DND-41 (cell line): ENCODE results near the gene CACNA1D.

ENCODE experiments used
- ATAC-seq: fragments of 200-7000 bp; cut with Tn5 transposase; 3 replicates; pipeline ENCODE4 v1.9.1; 2021; ENCODE audit warnings: low read depth; ENCODE audit not compliant: insufficient read depth
- DNase-seq: peaks from one replicate; pipeline ENCODE4 v3.0.0-alpha.2; 2020
- H2AFZ ChIP-seq: 2 replicates; pipeline ENCODE4 v1.6.0; 2012; ENCODE audit warnings: low read depth, low read length
- H3K27ac ChIP-seq: 2 replicates; pipeline ENCODE4 v1.5.1; 2012; ENCODE audit warnings: low read length, inconsistent platforms
- H3K27me3 ChIP-seq: fragments of 200-600 bp; sonication (generic); 2 replicates; pipeline ENCODE4 v1.6.0; 2012; ENCODE audit warnings: low read length, mild to moderate bottlenecking, inconsistent platforms; ENCODE audit not compliant: insufficient read depth, poor library complexity
- H3K36me3 ChIP-seq: 2 replicates; pipeline ENCODE4 v1.5.1; 2012; ENCODE audit warnings: low read length, inconsistent platforms; ENCODE audit not compliant: insufficient read depth
- H3K4me1 ChIP-seq: 2 replicates; pipeline ENCODE4 v1.5.1; 2012; ENCODE audit warnings: mild to moderate bottlenecking, low read length; ENCODE audit not compliant: insufficient read depth
- H3K4me2 ChIP-seq: 2 replicates; pipeline ENCODE4 v1.6.0; 2012; ENCODE audit warnings: mild to moderate bottlenecking, moderate library complexity, low read length, inconsistent platforms; ENCODE audit not compliant: insufficient read depth
- H3K4me3 ChIP-seq, 2 experiments: fragments of 200-600 bp in 1 of 2; shearing (Covaris generic) in 1 of 2; 2 replicates each; pipeline ENCODE4 v1.5.1; 2012 to 2016; ENCODE audit warnings: inconsistent platforms in 2 of 2, low read length in 2 of 2, mild to moderate bottlenecking in 2 of 2, low read depth in 1 of 2, moderate library complexity in 1 of 2
- H3K79me2 ChIP-seq: 2 replicates; pipeline ENCODE4 v1.6.0; 2012; ENCODE audit warnings: low read length, inconsistent platforms; ENCODE audit not compliant: insufficient read depth
- H3K9ac ChIP-seq: 2 replicates; pipeline ENCODE4 v1.6.0; 2012; ENCODE audit warnings: low read depth, mild to moderate bottlenecking, inconsistent platforms, low read length, moderate library complexity
- H3K9me3 ChIP-seq: 2 replicates; pipeline ENCODE4 v1.5.1; 2012; ENCODE audit warnings: low read length, moderate library complexity, mild to moderate bottlenecking, inconsistent platforms; ENCODE audit not compliant: insufficient read depth, severe bottlenecking
- H4K20me1 ChIP-seq: 2 replicates; pipeline ENCODE4 v1.6.0; 2012; ENCODE audit warnings: low read length; ENCODE audit not compliant: insufficient read depth
- CTCF ChIP-seq: IDR thresholded peaks from 2 replicates; pipeline ENCODE4 v1.5.1; 2012; ENCODE audit warnings: borderline replicate concordance, low read length, moderate library complexity, mild to moderate bottlenecking; ENCODE audit not compliant: poor library complexity, severe bottlenecking; ENCODE audit errors: extremely low read depth
- EZH2 ChIP-seq: IDR thresholded peaks from 3 replicates; pipeline ENCODE4 v1.6.1; 2012; ENCODE audit warnings: borderline replicate concordance, low read depth, mild to moderate bottlenecking, moderate library complexity, low read length, inconsistent platforms; ENCODE audit not compliant: severe bottlenecking

CACNA1D gene

GRCh38 chr3:53589806-53590205 lies 95.4 kb downstream of the CACNA1D start:
- peaks cover 18% of the 10 kb centered on the region for H3K27me3 ChIP-seq
- no peak for TF ChIP-seq EZH2
- no peak for TF ChIP-seq CTCF
- DNase-seq = no peak
- no peaks in the 10 kb centered on the region for H3K79me2 ChIP-seq
- H2AFZ ChIP-seq = no peak overlapping the region
- ATAC-seq = no peak
- no peaks in the 10 kb centered on the region for H3K36me3 ChIP-seq
- H3K27ac ChIP-seq = no peak overlapping the region
- no peaks in the 10 kb centered on the region for H4K20me1 ChIP-seq
- H3K9me3 ChIP-seq = no peaks in the 10 kb centered on the region
- H3K9ac ChIP-seq = no peak overlapping the region
- H3K4me1 ChIP-seq = no peaks in the 10 kb centered on the region
- H3K4me3 ChIP-seq = no peak overlapping the region
- no peak overlapping the region for H3K4me2 ChIP-seq

GRCh38 chr3:53590606-53591005 lies 96.2 kb downstream of the CACNA1D start:
- no peaks in the 10 kb centered on the region for H3K4me1 ChIP-seq
- H3K4me3 ChIP-seq = no peak overlapping the region
- H3K9ac ChIP-seq = no peak overlapping the region
- H2AFZ ChIP-seq = no peak overlapping the region
- DNase-seq (no peak), ATAC-seq (no peak)
- no peaks in the 10 kb centered on the region for H3K9me3 ChIP-seq
- no peaks in the 10 kb centered on the region for H3K36me3 ChIP-seq
- H3K79me2 ChIP-seq = no peaks in the 10 kb centered on the region
- H4K20me1 ChIP-seq = no peaks in the 10 kb centered on the region
- H3K27me3 ChIP-seq = peaks cover 15% of the 10 kb centered on the region
- no peak for TF ChIP-seq CTCF
- TF ChIP-seq EZH2 = no peak
- no peak overlapping the region for H3K4me2 ChIP-seq
- H3K27ac ChIP-seq = no peak overlapping the region

- Histone ChIP-seq H3K27ac (no peak overlapping the region), H2AFZ (no peak overlapping the region), H3K9me3 (no peaks in the 10 kb centered on the region), H3K4me1 (no peaks in the 10 kb centered on the region), H3K27me3 (peaks cover 15% of the 10 kb centered on the region), H3K79me2 (no peaks in the 10 kb centered on the region), H3K4me2 (no peak overlapping the region), H4K20me1 (no peaks in the 10 kb centered on the region), H3K9ac (no peak overlapping the region), H3K4me3 (no peak overlapping the region), H3K36me3 (no peaks in the 10 kb centered on the region)
- ATAC-seq (no peak), DNase-seq (no peak)
- no peak for TF ChIP-seq EZH2
- TF ChIP-seq CTCF = no peak
Measured at GRCh38 chr3:53591646-53592045, 97.2 kb downstream of the CACNA1D start.

- Histone ChIP-seq H3K36me3 (no peaks in the 10 kb centered on the region), H3K4me2 (no peak overlapping the region)
Measured at GRCh38 chr3:53592862-53593261, 98.5 kb downstream of the CACNA1D start.

More at GRCh38 chr3:53592862-53593261, 98.5 kb downstream of the CACNA1D start:
- no peak for TF ChIP-seq CTCF
- TF ChIP-seq EZH2 = no peak
- no peaks in the 10 kb centered on the region for H3K4me1 ChIP-seq
- H3K4me3 ChIP-seq = no peak overlapping the region
- no peaks in the 10 kb centered on the region for H4K20me1 ChIP-seq
- no peaks in the 10 kb centered on the region for H3K9me3 ChIP-seq
- no peak overlapping the region for H3K27ac ChIP-seq
- no peak overlapping the region for H3K9ac ChIP-seq
- no peak for ATAC-seq
- no peaks in the 10 kb centered on the region for H3K79me2 ChIP-seq
- no peak overlapping the region for H2AFZ ChIP-seq
- peaks cover 14% of the 10 kb centered on the region for H3K27me3 ChIP-seq
- no peak for DNase-seq
